ENCODE results near the gene AHRR. TPM values are rescaled to one million over a fixed set of nuclear protein-coding genes. Genes with fewer than 3 reads are reported as not detected.

The AHRR gene
- polyA plus RNA-seq, 2 of the 4 experiments (the other 2 are of a cell fraction): 1.2 to 1.7 TPM

DNA sequence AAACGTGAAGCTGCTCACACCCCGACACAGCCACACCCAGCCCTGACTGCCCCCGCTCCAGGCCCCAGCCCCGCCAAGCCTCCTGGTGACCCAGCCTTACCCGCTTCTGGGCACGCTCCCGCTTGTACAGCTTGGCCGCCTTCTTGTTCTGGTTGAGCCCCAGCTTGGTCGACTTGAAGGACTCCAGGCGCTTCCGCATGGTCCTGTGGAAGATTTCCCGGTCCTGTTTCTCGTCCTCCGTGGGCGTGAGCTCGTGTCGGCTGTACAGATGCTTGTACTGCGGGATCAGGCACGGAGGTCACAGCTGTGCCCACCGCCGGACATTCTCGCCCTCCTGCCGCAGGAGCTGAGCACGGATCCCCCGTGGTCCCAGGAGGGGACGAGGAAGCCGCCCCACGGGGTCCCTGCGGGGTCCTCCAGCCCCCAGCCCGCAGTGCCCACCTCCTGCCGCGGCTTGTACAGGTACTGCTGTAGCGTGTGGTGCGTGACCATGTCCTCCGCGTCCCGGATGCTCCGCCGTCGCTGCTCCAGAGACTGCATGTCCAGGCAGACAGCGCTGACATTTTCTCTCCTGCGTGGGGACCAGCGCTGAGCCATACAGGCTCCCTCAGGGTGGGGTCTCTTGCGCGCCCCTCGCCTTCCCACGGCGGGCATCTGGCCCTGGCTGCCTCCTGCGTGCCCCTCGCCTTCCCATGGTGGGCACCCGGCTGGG, 154.7 kb downstream of the AHRR start:
- ATAC-seq: no peak
- Histone ChIP-seq H3K4me2 (no peak overlapping the region), H3K4me3 (no peak overlapping the region), H3K9me3 (no peaks in the 10 kb centered on the region), H3K27ac (no peak overlapping the region), H3K4me1 (peaks cover 15% of the 10 kb centered on the region)
- POLR2A ChIA-PET: no interaction called here
- no peak for TF ChIP-seq SREBF2 (IDR thresholded peaks at IDR 0.05)
- no peak for TF ChIP-seq EHF (CRISPR knock-in tag; IDR thresholded peaks at IDR 0.05)
- no peak for TF ChIP-seq MAFK (IDR thresholded peaks at IDR 0.05; ENCODE audit: partially characterized antibody)
- TF ChIP-seq POLR2A (IDR thresholded peaks at IDR 0.05; ENCODE audit: low read length): peak; percentile 5; the same call in 1 of the 2 replicates
- CTCF ChIA-PET: no interaction called here
- WGBS (ENCODE audit: missing lambda C conversion rate): 64% methylated on average over 33 of the region's 51 CpGs
- no peak for DNase-seq (ENCODE audit: low read depth in 1 of 2, low spot score in 1 of 2)
- FAIRE-seq: no peak

DNA sequence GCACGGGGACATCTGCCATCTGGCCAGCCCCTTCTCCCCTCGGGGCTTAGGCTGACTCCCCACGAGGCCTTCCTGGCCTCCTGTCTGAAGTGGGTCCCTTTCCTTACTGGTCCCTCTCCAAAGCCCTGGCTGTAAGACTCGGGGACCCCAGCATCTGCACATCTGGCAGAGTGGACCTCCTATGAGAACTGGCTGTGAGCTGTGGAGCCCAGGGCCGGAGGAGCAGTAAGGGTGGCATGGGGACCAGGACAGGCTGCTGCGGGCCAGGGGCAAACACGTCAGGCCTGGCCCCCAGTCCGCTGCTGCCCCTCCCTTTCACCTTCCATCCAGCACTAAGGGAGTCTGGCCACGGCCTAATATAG, 155.3 kb downstream of the AHRR start:
- ATAC-seq (no peak), DNase-seq (ENCODE audit: low read depth in 1 of 2, low spot score in 1 of 2) (no peak), FAIRE-seq (no peak)
- TF ChIP-seq CBX2 (IDR thresholded peaks at IDR 0.05; ENCODE audit: borderline replicate concordance, low read depth): no peak
- no peak for TF ChIP-seq HEYL (CRISPR knock-in tag; IDR thresholded peaks at IDR 0.05)
- no peak for TF ChIP-seq KDM1A (IDR thresholded peaks at IDR 0.05; ENCODE audit: low read depth)
- TF ChIP-seq ZNF302 (CRISPR knock-in tag; IDR thresholded peaks at IDR 0.05): no peak
- TF ChIP-seq TP53 (CRISPR knock-in tag; IDR thresholded peaks at IDR 0.05): no peak
- no peak for TF ChIP-seq CEBPB (IDR thresholded peaks at IDR 0.05)
- no peak for TF ChIP-seq GATA3 (IDR thresholded peaks at IDR 0.05; ENCODE audit: borderline replicate concordance)
- TF ChIP-seq MAZ (IDR thresholded peaks at IDR 0.05; ENCODE audit: borderline replicate concordance, low read depth, low read length): no peak
- TF ChIP-seq RCOR1 (IDR thresholded peaks at IDR 0.05; ENCODE audit: low read depth, low read length): no peak
- TF ChIP-seq JUN (IDR thresholded peaks at IDR 0.05): no peak
- TF ChIP-seq, protein P1, sequence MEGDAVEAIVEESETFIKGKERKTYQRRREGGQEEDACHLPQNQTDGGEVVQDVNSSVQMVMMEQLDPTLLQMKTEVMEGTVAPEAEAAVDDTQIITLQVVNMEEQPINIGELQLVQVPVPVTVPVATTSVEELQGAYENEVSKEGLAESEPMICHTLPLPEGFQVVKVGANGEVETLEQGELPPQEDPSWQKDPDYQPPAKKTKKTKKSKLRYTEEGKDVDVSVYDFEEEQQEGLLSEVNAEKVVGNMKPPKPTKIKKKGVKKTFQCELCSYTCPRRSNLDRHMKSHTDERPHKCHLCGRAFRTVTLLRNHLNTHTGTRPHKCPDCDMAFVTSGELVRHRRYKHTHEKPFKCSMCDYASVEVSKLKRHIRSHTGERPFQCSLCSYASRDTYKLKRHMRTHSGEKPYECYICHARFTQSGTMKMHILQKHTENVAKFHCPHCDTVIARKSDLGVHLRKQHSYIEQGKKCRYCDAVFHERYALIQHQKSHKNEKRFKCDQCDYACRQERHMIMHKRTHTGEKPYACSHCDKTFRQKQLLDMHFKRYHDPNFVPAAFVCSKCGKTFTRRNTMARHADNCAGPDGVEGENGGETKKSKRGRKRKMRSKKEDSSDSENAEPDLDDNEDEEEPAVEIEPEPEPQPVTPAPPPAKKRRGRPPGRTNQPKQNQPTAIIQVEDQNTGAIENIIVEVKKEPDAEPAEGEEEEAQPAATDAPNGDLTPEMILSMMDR (IDR thresholded peaks at IDR 0.05): no peak
- TF ChIP-seq, protein P2, sequence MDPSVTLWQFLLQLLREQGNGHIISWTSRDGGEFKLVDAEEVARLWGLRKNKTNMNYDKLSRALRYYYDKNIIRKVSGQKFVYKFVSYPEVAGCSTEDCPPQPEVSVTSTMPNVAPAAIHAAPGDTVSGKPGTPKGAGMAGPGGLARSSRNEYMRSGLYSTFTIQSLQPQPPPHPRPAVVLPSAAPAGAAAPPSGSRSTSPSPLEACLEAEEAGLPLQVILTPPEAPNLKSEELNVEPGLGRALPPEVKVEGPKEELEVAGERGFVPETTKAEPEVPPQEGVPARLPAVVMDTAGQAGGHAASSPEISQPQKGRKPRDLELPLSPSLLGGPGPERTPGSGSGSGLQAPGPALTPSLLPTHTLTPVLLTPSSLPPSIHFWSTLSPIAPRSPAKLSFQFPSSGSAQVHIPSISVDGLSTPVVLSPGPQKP (IDR thresholded peaks at IDR 0.05; ENCODE audit: low read depth, low read length): no peak
- H3K4me3 ChIP-seq: no peak overlapping the region
- no peak overlapping the region for H3K27ac ChIP-seq
- peaks cover 10% of the 10 kb centered on the region for H3K4me1 ChIP-seq
- POLR2A ChIA-PET: no interaction called here
- 37% methylated on average over 6 of the region's 9 CpGs for WGBS (ENCODE audit: missing lambda C conversion rate)
- CTCF ChIA-PET: interaction anchor here (1.1 kb wide), 1 partner anchor 16 kb away, joined by 3 read pairs; no protein-coding TSS in a partner anchor
- H3K4me2 ChIP-seq: no peak overlapping the region
- H3K9me3 ChIP-seq: no peaks in the 10 kb centered on the region

DNA sequence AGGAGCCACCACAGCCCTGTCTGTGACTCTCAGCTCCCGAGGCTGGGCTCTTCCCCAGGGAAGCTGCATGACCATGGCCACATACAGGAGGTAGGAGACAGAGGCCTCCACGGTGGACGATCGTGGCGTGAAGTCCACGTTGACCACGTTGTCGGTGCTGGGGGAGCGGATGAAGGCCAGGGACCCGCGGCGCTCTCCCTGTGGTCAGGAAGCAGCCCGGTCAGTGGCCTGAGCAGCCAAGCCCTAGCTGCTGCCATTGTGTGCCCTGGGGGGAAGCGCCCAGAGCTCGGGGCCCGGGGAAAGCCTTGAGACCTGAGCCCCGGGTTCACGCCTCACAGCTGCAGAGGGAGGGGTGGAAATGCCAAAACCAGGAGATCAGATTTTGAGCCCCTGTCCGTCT, 155.7 kb downstream of the AHRR start:
- FAIRE-seq: no peak
- no peak for ATAC-seq
- no peak overlapping the region for H3K27ac ChIP-seq
- H3K4me3 ChIP-seq: no peak overlapping the region
- TF ChIP-seq HOXA7 (CRISPR knock-in tag; IDR thresholded peaks at IDR 0.05) (no peak), NR3C1 (IDR thresholded peaks at IDR 0.05) (no peak), RNF2 (IDR thresholded peaks at IDR 0.05; ENCODE audit: borderline replicate concordance, low read depth) (no peak), GATA3 (IDR thresholded peaks at IDR 0.05; ENCODE audit: borderline replicate concordance) (no peak), CHD2 (IDR thresholded peaks at IDR 0.05; ENCODE audit: low read length, partially characterized antibody) (no peak), CBX2 (IDR thresholded peaks at IDR 0.05; ENCODE audit: borderline replicate concordance, low read depth) (no peak), JUNB (IDR thresholded peaks at IDR 0.05) (no peak), KDM1A (IDR thresholded peaks at IDR 0.05; ENCODE audit: low read depth) (no peak), TFCP2L1 (CRISPR knock-in tag; IDR thresholded peaks at IDR 0.05) (no peak), FOSB (CRISPR knock-in tag; IDR thresholded peaks at IDR 0.05) (no peak)
- TF ChIP-seq, protein P3, sequence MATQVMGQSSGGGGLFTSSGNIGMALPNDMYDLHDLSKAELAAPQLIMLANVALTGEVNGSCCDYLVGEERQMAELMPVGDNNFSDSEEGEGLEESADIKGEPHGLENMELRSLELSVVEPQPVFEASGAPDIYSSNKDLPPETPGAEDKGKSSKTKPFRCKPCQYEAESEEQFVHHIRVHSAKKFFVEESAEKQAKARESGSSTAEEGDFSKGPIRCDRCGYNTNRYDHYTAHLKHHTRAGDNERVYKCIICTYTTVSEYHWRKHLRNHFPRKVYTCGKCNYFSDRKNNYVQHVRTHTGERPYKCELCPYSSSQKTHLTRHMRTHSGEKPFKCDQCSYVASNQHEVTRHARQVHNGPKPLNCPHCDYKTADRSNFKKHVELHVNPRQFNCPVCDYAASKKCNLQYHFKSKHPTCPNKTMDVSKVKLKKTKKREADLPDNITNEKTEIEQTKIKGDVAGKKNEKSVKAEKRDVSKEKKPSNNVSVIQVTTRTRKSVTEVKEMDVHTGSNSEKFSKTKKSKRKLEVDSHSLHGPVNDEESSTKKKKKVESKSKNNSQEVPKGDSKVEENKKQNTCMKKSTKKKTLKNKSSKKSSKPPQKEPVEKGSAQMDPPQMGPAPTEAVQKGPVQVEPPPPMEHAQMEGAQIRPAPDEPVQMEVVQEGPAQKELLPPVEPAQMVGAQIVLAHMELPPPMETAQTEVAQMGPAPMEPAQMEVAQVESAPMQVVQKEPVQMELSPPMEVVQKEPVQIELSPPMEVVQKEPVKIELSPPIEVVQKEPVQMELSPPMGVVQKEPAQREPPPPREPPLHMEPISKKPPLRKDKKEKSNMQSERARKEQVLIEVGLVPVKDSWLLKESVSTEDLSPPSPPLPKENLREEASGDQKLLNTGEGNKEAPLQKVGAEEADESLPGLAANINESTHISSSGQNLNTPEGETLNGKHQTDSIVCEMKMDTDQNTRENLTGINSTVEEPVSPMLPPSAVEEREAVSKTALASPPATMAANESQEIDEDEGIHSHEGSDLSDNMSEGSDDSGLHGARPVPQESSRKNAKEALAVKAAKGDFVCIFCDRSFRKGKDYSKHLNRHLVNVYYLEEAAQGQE (IDR thresholded peaks at IDR 0.05): no peak
- TF ChIP-seq, protein P4, sequence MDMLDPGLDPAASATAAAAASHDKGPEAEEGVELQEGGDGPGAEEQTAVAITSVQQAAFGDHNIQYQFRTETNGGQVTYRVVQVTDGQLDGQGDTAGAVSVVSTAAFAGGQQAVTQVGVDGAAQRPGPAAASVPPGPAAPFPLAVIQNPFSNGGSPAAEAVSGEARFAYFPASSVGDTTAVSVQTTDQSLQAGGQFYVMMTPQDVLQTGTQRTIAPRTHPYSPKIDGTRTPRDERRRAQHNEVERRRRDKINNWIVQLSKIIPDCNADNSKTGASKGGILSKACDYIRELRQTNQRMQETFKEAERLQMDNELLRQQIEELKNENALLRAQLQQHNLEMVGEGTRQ (IDR thresholded peaks at IDR 0.05): no peak
- TF ChIP-seq, protein P2 (IDR thresholded peaks at IDR 0.05; ENCODE audit: low read depth, low read length): no peak
- WGBS (ENCODE audit: missing lambda C conversion rate): 46% methylated on average over 11 of the region's 19 CpGs
- ChIA-PET CTCF (interaction anchor here (0.7 to 1.1 kb wide), 2 partner anchors 16 to 160 kb away, joined by 3 read pairs; no protein-coding TSS in a partner anchor), POLR2A (no interaction called here)
- DNase-seq (ENCODE audit: low read depth in 1 of 2, low spot score in 1 of 2): no peak
- H3K4me2 ChIP-seq: no peak overlapping the region
- H3K9me3 ChIP-seq: no peaks in the 10 kb centered on the region
- H3K4me1 ChIP-seq: peaks cover 7% of the 10 kb centered on the region
